ENCODE data around the gene CIRBP.
"Not testable (repeated sequence)": the region's sequence is repeated elsewhere in the genome, so short reads cannot be mapped to it uniquely, and the experiment has no call there.

CIRBP gene

GRCh38 chr19:1243768-1244692, 25.1 kb upstream of the CIRBP start:
- DNase-seq (ENCODE audit: low read depth in 2 of 3, low spot score in 1 of 3): peak; percentile 71 to 87 (median 78)

GRCh38 chr19:1244693-1245451, 24.3 kb upstream of the CIRBP start:
- no peak for DNase-seq (ENCODE audit: low read depth in 2 of 3, low spot score in 1 of 3)

GRCh38 chr19:1245494-1246264, 23.5 kb upstream of the CIRBP start:
- DNase-seq (ENCODE audit: low read depth in 2 of 3, low spot score in 1 of 3): no peak

GRCh38 chr19:1246265-1247087, 22.7 kb upstream of the CIRBP start:
- DNase-seq (ENCODE audit: low read depth in 2 of 3, low spot score in 1 of 3): not testable (repeated sequence)

- DNase-seq (ENCODE audit: low read depth in 2 of 3, low spot score in 1 of 3): no peak
Measured at GRCh38 chr19:1247748-1248138, 21.4 kb upstream of the CIRBP start.

- no peak for DNase-seq (ENCODE audit: low read depth in 2 of 3, low spot score in 1 of 3)
Measured at GRCh38 chr19:1248139-1248785, 20.9 kb upstream of the CIRBP start, which contains the start of gene MIDN. TSS of gene MIDN (plus strand) at chr19:1248583. CDS start at chr19:1250297, 1,714 bp downstream.

GRCh38 chr19:1248786-1249297, 20.3 kb upstream of the CIRBP start:
- peak in 2 of 3 donors; percentile 61 to 71 for DNase-seq (ENCODE audit: low read depth in 2 of 3, low spot score in 1 of 3)

GRCh38 chr19:1249298-1249989, 19.7 kb upstream of the CIRBP start:
- DNase-seq (ENCODE audit: low read depth in 2 of 3, low spot score in 1 of 3): peak; percentile 86 to 96 (median 89)

GRCh38 chr19:1249990-1250436, 19.1 kb upstream of the CIRBP start:
- DNase-seq (ENCODE audit: low read depth in 2 of 3, low spot score in 1 of 3): no peak

- no peak for DNase-seq (ENCODE audit: low read depth in 2 of 3, low spot score in 1 of 3)
Measured at GRCh38 chr19:1250437-1251260, 18.5 kb upstream of the CIRBP start.

- peak in 1 of 3 donors; percentile 62 for DNase-seq (ENCODE audit: low read depth in 2 of 3, low spot score in 1 of 3)
Measured at GRCh38 chr19:1251330-1252220, 17.6 kb upstream of the CIRBP start.

- DNase-seq (ENCODE audit: low read depth in 2 of 3, low spot score in 1 of 3): no peak
Measured at GRCh38 chr19:1252221-1252820, 16.8 kb upstream of the CIRBP start.

GRCh38 chr19:1252821-1253513, 16.2 kb upstream of the CIRBP start:
- peak in 2 of 3 donors; percentile 66 to 67 for DNase-seq (ENCODE audit: low read depth in 2 of 3, low spot score in 1 of 3)

- no peak for DNase-seq (ENCODE audit: low read depth in 2 of 3, low spot score in 1 of 3)
Measured at GRCh38 chr19:1253514-1254080, 15.5 kb upstream of the CIRBP start.

- no peak for DNase-seq (ENCODE audit: low read depth in 2 of 3, low spot score in 1 of 3)
Measured at GRCh38 chr19:1254081-1254527, 15.0 kb upstream of the CIRBP start.

All from stimulated activated CD4-positive, alpha-beta T cell treated with anti-CD3 and anti-CD28 coated beads, Interleukin-12 subunit alpha, Interleukin-12 subunit beta, amount 100 ng/mL, for 48 hours (primary cell).